IMR-90 (cell line): ENCODE data around the gene DENND6A. TPM values are rescaled to one million over a fixed set of nuclear protein-coding genes. Genes with fewer than 3 reads are reported as not detected.

ENCODE experiments used
- ATAC-seq: fragments of 200-7000 bp; cut with Tn5 transposase; 2 replicates; pipeline ENCODE4 v1.9.1; 2020; ENCODE audit warnings: low read depth, mild to moderate bottlenecking, moderate library complexity
- BruUV-seq: library from RNA; stranded (reverse); fragments of 400-500 nt; replicated peaks from 2 replicates; lab custom pipeline; 2021; lab: Mats Ljungman, UMichigan
- CTCF ChIA-PET: fragments of 300-600 bp; formaldehyde crosslinking; extraction: SDS; loops from one replicate; lab custom pipeline; 2021; ENCODE audit warnings: antibody characterized with exemption; lab: Yijun Ruan, JAX
- POLR2A ChIA-PET: fragments of 300-600 bp; sonication (Branson Sonifier 250); formaldehyde crosslinking; loops from one replicate; lab custom pipeline; 2022; ENCODE audit warnings: antibody characterized with exemption; ENCODE audit not compliant: unreplicated experiment; lab: Charles Lee
- DNase-seq: peaks from one replicate; pipeline ENCODE4 v3.0.0; 2013
- H2AFZ ChIP-seq: replicated peaks from 2 replicates; pipeline ENCODE3; 2013; ENCODE audit warnings: low read length, mild to moderate bottlenecking; ENCODE audit not compliant: poor library complexity
- H2AK5ac ChIP-seq: 2 replicates; pipeline ENCODE4 v1.6.1; 2013; ENCODE audit warnings: low read depth, low read length, inconsistent platforms
- H2AK9ac ChIP-seq: replicated peaks from 2 replicates; pipeline ENCODE3; 2013; ENCODE audit warnings: mild to moderate bottlenecking, low read depth, low read length, moderate library complexity; ENCODE audit not compliant: poor library complexity
- H2BK120ac ChIP-seq: 2 replicates; pipeline ENCODE4 v1.6.1; 2013; ENCODE audit warnings: low read depth, low read length, inconsistent platforms
- H2BK15ac ChIP-seq: 3 replicates; pipeline ENCODE4 v1.6.1; 2013; ENCODE audit warnings: low read depth, low read length, inconsistent platforms
- H2BK20ac ChIP-seq: 2 replicates; pipeline ENCODE4 v1.6.1; 2013; ENCODE audit warnings: low read depth, mild to moderate bottlenecking, inconsistent platforms, low read length, moderate library complexity
- H2BK5ac ChIP-seq: 2 replicates; pipeline ENCODE4 v1.6.1; 2013; ENCODE audit warnings: mild to moderate bottlenecking, low read depth, low read length, inconsistent platforms; ENCODE audit not compliant: poor library complexity, severe bottlenecking
- H3K14ac ChIP-seq: replicated peaks from 2 replicates; pipeline ENCODE4 v1.6.1; 2013; ENCODE audit warnings: low read depth, low read length, inconsistent platforms
- H3K18ac ChIP-seq: 2 replicates; pipeline ENCODE4 v1.6.1; 2013; ENCODE audit warnings: low read depth, low read length, control low read depth
- H3K23ac ChIP-seq: 2 replicates; pipeline ENCODE4 v1.6.1; 2013; ENCODE audit warnings: low read depth, low read length, inconsistent platforms
- H3K27ac ChIP-seq: 2 replicates; pipeline ENCODE4 v1.5.1; 2013; ENCODE audit warnings: mild to moderate bottlenecking, control low read depth, low read length; ENCODE audit not compliant: insufficient read depth
- H3K27me3 ChIP-seq: 2 replicates; pipeline ENCODE4 v1.6.1; 2013; ENCODE audit warnings: low read length; ENCODE audit not compliant: control insufficient read depth, insufficient read depth
- H3K36me3 ChIP-seq: 2 replicates; pipeline ENCODE4 v1.6.1; 2013; ENCODE audit warnings: low read length, mixed read lengths; ENCODE audit not compliant: control insufficient read depth, insufficient read depth
- H3K4ac ChIP-seq: 2 replicates; pipeline ENCODE4 v1.6.1; 2013; ENCODE audit warnings: low read depth, low read length, inconsistent platforms
- H3K4me1 ChIP-seq: 2 replicates; pipeline ENCODE4 v1.6.1; 2013; ENCODE audit warnings: low read length, mixed read lengths; ENCODE audit not compliant: control insufficient read depth, insufficient read depth
- H3K4me2 ChIP-seq: 2 replicates; pipeline ENCODE4 v1.6.1; 2013; ENCODE audit warnings: low read depth, mild to moderate bottlenecking, control low read depth, low read length, moderate library complexity
- H3K4me3 ChIP-seq: 2 replicates; pipeline ENCODE4 v1.5.1; 2013; ENCODE audit warnings: low read depth, mild to moderate bottlenecking, control low read depth, low read length, moderate library complexity; ENCODE audit not compliant: insufficient read depth
- H3K56ac ChIP-seq: 2 replicates; pipeline ENCODE4 v1.6.1; 2013; ENCODE audit warnings: low read length, inconsistent platforms; ENCODE audit not compliant: insufficient read depth; ENCODE audit errors: extremely low read depth
- H3K79me1 ChIP-seq, 2 experiments: 2 replicates each; pipeline ENCODE4 v1.6.1; 2013; ENCODE audit warnings: low read length in 2 of 2, inconsistent platforms in 1 of 2, low read depth in 1 of 2
- H3K9ac ChIP-seq: 2 replicates; pipeline ENCODE4 v1.6.1; 2013; ENCODE audit warnings: low read depth, low read length, control low read depth
- H3K9me1 ChIP-seq: 2 replicates; pipeline ENCODE4 v1.6.1; 2013; ENCODE audit warnings: low read length, inconsistent platforms; ENCODE audit not compliant: insufficient read depth
- H3K9me3 ChIP-seq: 2 replicates; pipeline ENCODE4 v1.6.1; 2013; ENCODE audit warnings: low read length; ENCODE audit not compliant: control insufficient read depth, insufficient read depth
- H4K20me1 ChIP-seq: 2 replicates; pipeline ENCODE4 v1.6.1; 2013; ENCODE audit warnings: low read length, inconsistent platforms; ENCODE audit not compliant: insufficient read depth
- H4K5ac ChIP-seq: 2 replicates; pipeline ENCODE4 v1.6.1; 2013; ENCODE audit warnings: mild to moderate bottlenecking, low read depth, low read length, control low read depth
- H4K8ac ChIP-seq, 2 experiments: 2 replicates each; pipeline ENCODE4 v1.6.1; 2013; ENCODE audit warnings: low read depth in 2 of 2, low read length in 2 of 2, control low read depth in 1 of 2, inconsistent platforms in 1 of 2
- H4K91ac ChIP-seq: 2 replicates; pipeline ENCODE4 v1.6.1; 2013; ENCODE audit warnings: low read depth, low read length, inconsistent platforms; ENCODE audit not compliant: insufficient read depth
- BHLHE40 ChIP-seq: fragments of 150-350 bp; IDR thresholded peaks from 2 replicates; pipeline ENCODE4 v1.6.1; 2016; ENCODE audit warnings: mild to moderate bottlenecking, low read depth, low read length
- CEBPB ChIP-seq: IDR thresholded peaks from 2 replicates; pipeline ENCODE4 v1.6.1; 2012; ENCODE audit warnings: low read depth, low read length, improper control_type of control experiment
- CHD1 ChIP-seq: IDR thresholded peaks from 2 replicates; pipeline ENCODE4 v1.6.1; 2012; ENCODE audit warnings: low read depth, low read length, improper control_type of control experiment
- FOS ChIP-seq: fragments of 150-350 bp; IDR thresholded peaks from 2 replicates; pipeline ENCODE4 v1.6.1; 2016; ENCODE audit warnings: low read depth, low read length
- MAFK ChIP-seq: IDR thresholded peaks from 2 replicates; pipeline ENCODE4 v1.6.1; 2012; ENCODE audit warnings: low read depth, low read length, improper control_type of control experiment
- MAZ ChIP-seq: IDR thresholded peaks from 2 replicates; pipeline ENCODE4 v1.6.1; 2012; ENCODE audit warnings: low read depth, mild to moderate bottlenecking, low read length, improper control_type of control experiment, moderate library complexity, borderline replicate concordance
- MXI1 ChIP-seq: IDR thresholded peaks from 2 replicates; pipeline ENCODE4 v1.6.1; 2012; ENCODE audit warnings: low read depth, mild to moderate bottlenecking, low read length, moderate library complexity, borderline replicate concordance
- NFE2L2 ChIP-seq: fragments of 150-350 bp; IDR thresholded peaks from 2 replicates; pipeline ENCODE4 v1.6.1; 2016; ENCODE audit warnings: low read depth, mild to moderate bottlenecking, low read length
- POLR2A ChIP-seq: IDR thresholded peaks from 2 replicates; pipeline ENCODE4 v1.6.1; 2012; ENCODE audit warnings: mild to moderate bottlenecking, low read depth, low read length
- RAD21 ChIP-seq: IDR thresholded peaks from 2 replicates; pipeline ENCODE4 v1.6.1; 2012; ENCODE audit warnings: low read length, improper control_type of control experiment
- RCOR1 ChIP-seq: IDR thresholded peaks from 2 replicates; pipeline ENCODE4 v1.6.1; 2012; ENCODE audit warnings: mild to moderate bottlenecking, low read length, improper control_type of control experiment; ENCODE audit not compliant: insufficient replicate concordance
- RFX5 ChIP-seq: IDR thresholded peaks from 2 replicates; pipeline ENCODE4 v1.8.0; 2012; ENCODE audit warnings: low read depth, mild to moderate bottlenecking, low read length, moderate library complexity
- SMC3 ChIP-seq: fragments of 150-350 bp; IDR thresholded peaks from 2 replicates; pipeline ENCODE4 v1.6.1; 2016; ENCODE audit warnings: low read depth, mild to moderate bottlenecking, antibody characterized with exemption, low read length, moderate library complexity
- USF2 ChIP-seq: fragments of 150-350 bp; IDR thresholded peaks from 2 replicates; pipeline ENCODE4 v1.6.1; 2017; ENCODE audit warnings: mild to moderate bottlenecking, antibody characterized with exemption, low read length, low read depth
- WGBS, 2 experiments: methylation state at CpG; one replicate each; pipeline versions ENCODE4 v1.1.5 to v1.1.7; 2013; ENCODE audit warnings: missing lambda C conversion rate in 2 of 2; ENCODE audit not compliant: insufficient read length in 1 of 2; ENCODE audit errors: extremely low coverage in 2 of 2; 5-methylcytosine and 5-hydroxymethylcytosine counted together
- dilution Hi-C: fragments of 300-500 bp; cut with HindIII; formaldehyde crosslinking; loops from one replicate; pipeline ENCODE4 v1.14.3; 2018; ENCODE audit warnings: low sequenced_read_pairs; ENCODE audit not compliant: unreplicated experiment
- in situ Hi-C: fragments of 300-500 bp; cut with MboI; formaldehyde crosslinking; loops from 3 replicates; pipeline ENCODE4 v1.14.3; 2019; ENCODE audit warnings: low sequenced_read_pairs, inconsistent platforms, mixed read lengths
- intact Hi-C: fragments of 100-400 bp; cut with micrococcal nuclease; formaldehyde crosslinking; loops from 2 replicates; pipeline ENCODE4 v1.10.0; 2022
- polyA plus RNA-seq, 3 experiments: library from polyadenylated mRNA; depleted of rRNA; stranded (reverse); fragments of >200 nt; gene quantifications; 2 replicates each; pipeline ENCODE4 v1.2.3, GENCODE V29; 2012; ENCODE audit warnings: low replicate concordance in 1 of 3
- total RNA-seq: library from RNA; depleted of rRNA; stranded (reverse); fragments of >200 nt; gene quantifications from 2 replicates; pipeline ENCODE4 v1.2.3, GENCODE V29; 2012
- TF ChIP-seq, protein P1 (sequence below): fragments of 150-350 bp; IDR thresholded peaks from 2 replicates; pipeline ENCODE4 v1.6.1; 2016; ENCODE audit warnings: low read depth, mild to moderate bottlenecking, low read length, moderate library complexity, borderline replicate concordance
- TF ChIP-seq, protein P2 (sequence below): conservative IDR thresholded peaks from 2 replicates; pipeline ENCODE4 v1.5.1; 2012; ENCODE audit warnings: mild to moderate bottlenecking, low read depth, low read length, improper control_type of control experiment

Gene DENND6A
- total and polyA plus RNA-seq, 2 of the 4 experiments (the other 2 are of a cell fraction) = 3.8 to 9.0 TPM

DNA sequence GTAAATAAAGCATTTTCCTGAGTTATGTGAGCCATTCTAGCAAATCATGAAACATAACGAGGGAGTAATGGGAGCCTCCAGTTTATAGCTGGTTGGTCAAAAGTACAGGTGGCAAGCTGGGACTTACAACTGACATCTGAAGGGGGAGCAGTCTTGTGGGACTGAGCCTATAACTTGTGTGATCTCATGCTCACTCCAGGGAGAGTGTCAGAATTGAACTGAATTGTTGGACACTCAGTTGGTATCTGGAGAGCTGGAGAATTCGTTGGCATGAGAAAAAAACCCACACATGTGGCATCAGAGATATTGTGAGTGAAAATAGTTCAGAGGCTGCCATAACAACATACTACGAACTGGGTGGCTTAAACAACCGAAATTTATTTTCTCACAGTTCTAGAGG is 22.8 kb upstream of the DENND6A start:
- intact Hi-C loops = no loop called here
- Histone ChIP-seq H2AK5ac (no peak overlapping the region), H2BK5ac (no peak overlapping the region), H2AK9ac (no peak overlapping the region), H4K91ac (no peak overlapping the region), H3K56ac (no peak overlapping the region), H2BK15ac (no peak overlapping the region), H4K20me1 (no peaks in the 10 kb centered on the region), H3K9ac (no peak overlapping the region), H2BK120ac (no peak overlapping the region), H3K27me3 (no peaks in the 10 kb centered on the region), H3K4me1 (no peaks in the 10 kb centered on the region), H3K9me3 (no peaks in the 10 kb centered on the region), H3K79me1 (no peaks in the 10 kb centered on the region), H3K14ac (no peak overlapping the region), H3K18ac (no peak overlapping the region), H3K4me3 (no peak overlapping the region), H3K4ac (no peak overlapping the region), H2BK20ac (no peak overlapping the region), H4K5ac (no peak overlapping the region), H3K9me1 (no peaks in the 10 kb centered on the region), H3K23ac (no peak overlapping the region), H3K36me3 (no peaks in the 10 kb centered on the region), H2AFZ (no peak overlapping the region), H3K4me2 (no peak overlapping the region), H4K8ac (no peak overlapping the region), H3K27ac (no peak overlapping the region)
- 40% methylated on average over 1 of the region's 4 CpGs; no CpG with 5 or more reads in 1 of the 2 experiments for WGBS, 2 experiments
- TF ChIP-seq CHD1 (no peak), SMC3 (no peak), POLR2A (no peak), MXI1 (no peak), MAFK (no peak), RFX5 (no peak), CEBPB (no peak), BHLHE40 (no peak), USF2 (no peak), RCOR1 (no peak), FOS (no peak), NFE2L2 (no peak), MAZ (no peak), RAD21 (no peak)
- TF ChIP-seq, protein P1, sequence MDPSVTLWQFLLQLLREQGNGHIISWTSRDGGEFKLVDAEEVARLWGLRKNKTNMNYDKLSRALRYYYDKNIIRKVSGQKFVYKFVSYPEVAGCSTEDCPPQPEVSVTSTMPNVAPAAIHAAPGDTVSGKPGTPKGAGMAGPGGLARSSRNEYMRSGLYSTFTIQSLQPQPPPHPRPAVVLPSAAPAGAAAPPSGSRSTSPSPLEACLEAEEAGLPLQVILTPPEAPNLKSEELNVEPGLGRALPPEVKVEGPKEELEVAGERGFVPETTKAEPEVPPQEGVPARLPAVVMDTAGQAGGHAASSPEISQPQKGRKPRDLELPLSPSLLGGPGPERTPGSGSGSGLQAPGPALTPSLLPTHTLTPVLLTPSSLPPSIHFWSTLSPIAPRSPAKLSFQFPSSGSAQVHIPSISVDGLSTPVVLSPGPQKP = no peak
- TF ChIP-seq, protein P2, sequence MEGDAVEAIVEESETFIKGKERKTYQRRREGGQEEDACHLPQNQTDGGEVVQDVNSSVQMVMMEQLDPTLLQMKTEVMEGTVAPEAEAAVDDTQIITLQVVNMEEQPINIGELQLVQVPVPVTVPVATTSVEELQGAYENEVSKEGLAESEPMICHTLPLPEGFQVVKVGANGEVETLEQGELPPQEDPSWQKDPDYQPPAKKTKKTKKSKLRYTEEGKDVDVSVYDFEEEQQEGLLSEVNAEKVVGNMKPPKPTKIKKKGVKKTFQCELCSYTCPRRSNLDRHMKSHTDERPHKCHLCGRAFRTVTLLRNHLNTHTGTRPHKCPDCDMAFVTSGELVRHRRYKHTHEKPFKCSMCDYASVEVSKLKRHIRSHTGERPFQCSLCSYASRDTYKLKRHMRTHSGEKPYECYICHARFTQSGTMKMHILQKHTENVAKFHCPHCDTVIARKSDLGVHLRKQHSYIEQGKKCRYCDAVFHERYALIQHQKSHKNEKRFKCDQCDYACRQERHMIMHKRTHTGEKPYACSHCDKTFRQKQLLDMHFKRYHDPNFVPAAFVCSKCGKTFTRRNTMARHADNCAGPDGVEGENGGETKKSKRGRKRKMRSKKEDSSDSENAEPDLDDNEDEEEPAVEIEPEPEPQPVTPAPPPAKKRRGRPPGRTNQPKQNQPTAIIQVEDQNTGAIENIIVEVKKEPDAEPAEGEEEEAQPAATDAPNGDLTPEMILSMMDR = no peak
- DNase-seq = no peak
- POLR2A ChIA-PET = no interaction called here
- in situ Hi-C loops = no loop called here
- no TSS peak for BruUV-seq
- dilution Hi-C loops = no loop called here
- ATAC-seq = no peak
- CTCF ChIA-PET = no interaction called here
